ENCODE data around the gene FXYD5. TPM values are rescaled to one million over a fixed set of nuclear protein-coding genes. Genes with fewer than 3 reads are reported as not detected.

FXYD5 gene
- total and polyA plus RNA-seq, 9 of the 15 experiments (the other 6 are each of a cell fraction or from before 2014, with no cell fraction given): 104 to 537 (median 174) TPM

DNA sequence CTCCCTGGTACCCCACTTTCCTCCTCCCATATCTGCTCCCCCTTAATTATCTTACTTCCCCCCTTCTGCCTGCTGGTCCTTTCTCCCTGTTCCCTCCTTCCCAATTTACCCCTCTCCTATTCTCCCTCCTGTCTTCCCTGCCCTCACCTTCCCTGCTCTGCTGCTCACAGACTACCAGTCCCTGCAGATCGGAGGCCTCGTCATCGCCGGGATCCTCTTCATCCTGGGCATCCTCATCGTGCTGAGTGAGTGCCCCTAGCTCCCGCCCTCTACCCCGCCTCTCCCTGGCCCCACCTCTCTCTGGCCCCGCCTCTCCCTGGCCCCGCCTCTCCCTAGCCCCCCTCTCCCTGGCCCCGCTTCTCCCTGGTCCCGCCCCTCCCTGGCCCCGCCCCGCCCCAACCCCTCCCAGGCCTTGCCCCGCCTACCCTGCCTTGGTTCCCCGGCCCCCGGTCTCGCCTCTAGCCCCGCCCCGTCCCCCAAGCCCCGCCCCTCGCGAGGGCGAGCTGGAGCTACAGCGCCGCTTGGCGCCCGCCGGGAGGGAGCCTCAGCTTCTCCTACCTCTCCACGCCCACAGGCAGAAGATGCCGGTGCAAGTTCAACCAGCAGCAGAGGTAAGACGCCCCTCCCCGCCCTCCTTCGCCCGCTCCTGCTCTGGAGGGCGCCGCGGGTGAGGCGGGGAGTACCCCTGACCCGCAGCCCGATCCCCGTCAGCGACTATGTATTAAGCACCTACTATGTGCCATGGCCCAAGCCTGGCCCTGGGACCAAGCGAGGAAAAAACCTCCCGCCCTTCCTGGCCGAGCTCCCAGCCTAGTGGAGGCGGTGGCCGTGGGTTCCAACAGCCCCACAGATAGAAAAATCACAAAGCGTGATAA, 13.3 kb upstream of the FXYD5 start (continued):
- TF ChIP-seq, protein P1, sequence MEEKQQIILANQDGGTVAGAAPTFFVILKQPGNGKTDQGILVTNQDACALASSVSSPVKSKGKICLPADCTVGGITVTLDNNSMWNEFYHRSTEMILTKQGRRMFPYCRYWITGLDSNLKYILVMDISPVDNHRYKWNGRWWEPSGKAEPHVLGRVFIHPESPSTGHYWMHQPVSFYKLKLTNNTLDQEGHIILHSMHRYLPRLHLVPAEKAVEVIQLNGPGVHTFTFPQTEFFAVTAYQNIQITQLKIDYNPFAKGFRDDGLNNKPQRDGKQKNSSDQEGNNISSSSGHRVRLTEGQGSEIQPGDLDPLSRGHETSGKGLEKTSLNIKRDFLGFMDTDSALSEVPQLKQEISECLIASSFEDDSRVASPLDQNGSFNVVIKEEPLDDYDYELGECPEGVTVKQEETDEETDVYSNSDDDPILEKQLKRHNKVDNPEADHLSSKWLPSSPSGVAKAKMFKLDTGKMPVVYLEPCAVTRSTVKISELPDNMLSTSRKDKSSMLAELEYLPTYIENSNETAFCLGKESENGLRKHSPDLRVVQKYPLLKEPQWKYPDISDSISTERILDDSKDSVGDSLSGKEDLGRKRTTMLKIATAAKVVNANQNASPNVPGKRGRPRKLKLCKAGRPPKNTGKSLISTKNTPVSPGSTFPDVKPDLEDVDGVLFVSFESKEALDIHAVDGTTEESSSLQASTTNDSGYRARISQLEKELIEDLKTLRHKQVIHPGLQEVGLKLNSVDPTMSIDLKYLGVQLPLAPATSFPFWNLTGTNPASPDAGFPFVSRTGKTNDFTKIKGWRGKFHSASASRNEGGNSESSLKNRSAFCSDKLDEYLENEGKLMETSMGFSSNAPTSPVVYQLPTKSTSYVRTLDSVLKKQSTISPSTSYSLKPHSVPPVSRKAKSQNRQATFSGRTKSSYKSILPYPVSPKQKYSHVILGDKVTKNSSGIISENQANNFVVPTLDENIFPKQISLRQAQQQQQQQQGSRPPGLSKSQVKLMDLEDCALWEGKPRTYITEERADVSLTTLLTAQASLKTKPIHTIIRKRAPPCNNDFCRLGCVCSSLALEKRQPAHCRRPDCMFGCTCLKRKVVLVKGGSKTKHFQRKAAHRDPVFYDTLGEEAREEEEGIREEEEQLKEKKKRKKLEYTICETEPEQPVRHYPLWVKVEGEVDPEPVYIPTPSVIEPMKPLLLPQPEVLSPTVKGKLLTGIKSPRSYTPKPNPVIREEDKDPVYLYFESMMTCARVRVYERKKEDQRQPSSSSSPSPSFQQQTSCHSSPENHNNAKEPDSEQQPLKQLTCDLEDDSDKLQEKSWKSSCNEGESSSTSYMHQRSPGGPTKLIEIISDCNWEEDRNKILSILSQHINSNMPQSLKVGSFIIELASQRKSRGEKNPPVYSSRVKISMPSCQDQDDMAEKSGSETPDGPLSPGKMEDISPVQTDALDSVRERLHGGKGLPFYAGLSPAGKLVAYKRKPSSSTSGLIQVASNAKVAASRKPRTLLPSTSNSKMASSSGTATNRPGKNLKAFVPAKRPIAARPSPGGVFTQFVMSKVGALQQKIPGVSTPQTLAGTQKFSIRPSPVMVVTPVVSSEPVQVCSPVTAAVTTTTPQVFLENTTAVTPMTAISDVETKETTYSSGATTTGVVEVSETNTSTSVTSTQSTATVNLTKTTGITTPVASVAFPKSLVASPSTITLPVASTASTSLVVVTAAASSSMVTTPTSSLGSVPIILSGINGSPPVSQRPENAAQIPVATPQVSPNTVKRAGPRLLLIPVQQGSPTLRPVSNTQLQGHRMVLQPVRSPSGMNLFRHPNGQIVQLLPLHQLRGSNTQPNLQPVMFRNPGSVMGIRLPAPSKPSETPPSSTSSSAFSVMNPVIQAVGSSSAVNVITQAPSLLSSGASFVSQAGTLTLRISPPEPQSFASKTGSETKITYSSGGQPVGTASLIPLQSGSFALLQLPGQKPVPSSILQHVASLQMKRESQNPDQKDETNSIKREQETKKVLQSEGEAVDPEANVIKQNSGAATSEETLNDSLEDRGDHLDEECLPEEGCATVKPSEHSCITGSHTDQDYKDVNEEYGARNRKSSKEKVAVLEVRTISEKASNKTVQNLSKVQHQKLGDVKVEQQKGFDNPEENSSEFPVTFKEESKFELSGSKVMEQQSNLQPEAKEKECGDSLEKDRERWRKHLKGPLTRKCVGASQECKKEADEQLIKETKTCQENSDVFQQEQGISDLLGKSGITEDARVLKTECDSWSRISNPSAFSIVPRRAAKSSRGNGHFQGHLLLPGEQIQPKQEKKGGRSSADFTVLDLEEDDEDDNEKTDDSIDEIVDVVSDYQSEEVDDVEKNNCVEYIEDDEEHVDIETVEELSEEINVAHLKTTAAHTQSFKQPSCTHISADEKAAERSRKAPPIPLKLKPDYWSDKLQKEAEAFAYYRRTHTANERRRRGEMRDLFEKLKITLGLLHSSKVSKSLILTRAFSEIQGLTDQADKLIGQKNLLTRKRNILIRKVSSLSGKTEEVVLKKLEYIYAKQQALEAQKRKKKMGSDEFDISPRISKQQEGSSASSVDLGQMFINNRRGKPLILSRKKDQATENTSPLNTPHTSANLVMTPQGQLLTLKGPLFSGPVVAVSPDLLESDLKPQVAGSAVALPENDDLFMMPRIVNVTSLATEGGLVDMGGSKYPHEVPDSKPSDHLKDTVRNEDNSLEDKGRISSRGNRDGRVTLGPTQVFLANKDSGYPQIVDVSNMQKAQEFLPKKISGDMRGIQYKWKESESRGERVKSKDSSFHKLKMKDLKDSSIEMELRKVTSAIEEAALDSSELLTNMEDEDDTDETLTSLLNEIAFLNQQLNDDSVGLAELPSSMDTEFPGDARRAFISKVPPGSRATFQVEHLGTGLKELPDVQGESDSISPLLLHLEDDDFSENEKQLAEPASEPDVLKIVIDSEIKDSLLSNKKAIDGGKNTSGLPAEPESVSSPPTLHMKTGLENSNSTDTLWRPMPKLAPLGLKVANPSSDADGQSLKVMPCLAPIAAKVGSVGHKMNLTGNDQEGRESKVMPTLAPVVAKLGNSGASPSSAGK (IDR thresholded peaks at IDR 0.05): no peak
- TF ChIP-seq ZNF224 (CRISPR knock-in tag; IDR thresholded peaks at IDR 0.05) (no peak), PHB2 (IDR thresholded peaks at IDR 0.05; ENCODE audit: low read depth) (no peak), STAT5B (CRISPR knock-in tag; IDR thresholded peaks at IDR 0.05) (no peak), CBX8 (IDR thresholded peaks at IDR 0.05; ENCODE audit: borderline replicate concordance, extremely low read depth, low read depth, low read length, poor library complexity, severe bottlenecking) (no peak), SMARCE1 (IDR thresholded peaks at IDR 0.05) (no peak), USF1 (CRISPR knock-in tag; IDR thresholded peaks at IDR 0.05) (no peak), MAFK (IDR thresholded peaks at IDR 0.05; ENCODE audit: low read length) (no peak), RBM22 (IDR thresholded peaks at IDR 0.05; ENCODE audit: low read depth, low read length, poor library complexity, severe bottlenecking) (no peak), ZNF143 (CRISPR knock-in tag; IDR thresholded peaks at IDR 0.05) (no peak), TEAD2 (tag; IDR thresholded peaks at IDR 0.05) (no peak), FOXO4 (CRISPR knock-in tag; IDR thresholded peaks at IDR 0.05) (no peak)
